NCI-H345 (cell line): Measurements from ENCODE around the gene CHD1.
A peak's percentile ranks its signal among the peaks of the same experiment; 100 is the strongest.

Experiments used
- DNase-seq: peaks from one replicate; lab custom pipeline; 2025; lab: John Stamatoyannopoulos, UW

Gene CHD1

GRCh38 chr5:98899456-98899855 lies 29.4 kb downstream of the CHD1 start:
- no peak for DNase-seq

GRCh38 chr5:98898743-98899142 lies 30.1 kb downstream of the CHD1 start:
- DNase-seq, result no peak

DNA sequence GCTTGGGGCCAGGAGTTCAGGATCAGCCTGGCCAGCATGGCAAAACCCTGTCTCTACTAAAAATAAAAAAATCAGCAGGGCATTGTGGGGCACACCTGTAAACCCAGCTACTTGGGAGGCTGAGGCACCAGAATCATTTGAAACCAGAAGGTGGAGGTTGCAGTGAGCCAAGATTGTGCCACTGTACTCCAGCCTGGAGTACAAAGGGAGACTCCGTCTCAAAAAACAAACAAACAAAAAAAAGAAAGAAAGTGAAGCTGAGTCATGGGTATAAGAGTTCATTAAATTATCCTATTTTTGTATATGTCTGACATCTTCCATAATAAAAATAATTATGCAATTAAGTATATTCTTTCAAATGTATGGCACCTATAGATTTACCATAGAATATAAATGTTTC lies 37.2 kb downstream of the CHD1 start:
- DNase-seq, result no peak

DNA sequence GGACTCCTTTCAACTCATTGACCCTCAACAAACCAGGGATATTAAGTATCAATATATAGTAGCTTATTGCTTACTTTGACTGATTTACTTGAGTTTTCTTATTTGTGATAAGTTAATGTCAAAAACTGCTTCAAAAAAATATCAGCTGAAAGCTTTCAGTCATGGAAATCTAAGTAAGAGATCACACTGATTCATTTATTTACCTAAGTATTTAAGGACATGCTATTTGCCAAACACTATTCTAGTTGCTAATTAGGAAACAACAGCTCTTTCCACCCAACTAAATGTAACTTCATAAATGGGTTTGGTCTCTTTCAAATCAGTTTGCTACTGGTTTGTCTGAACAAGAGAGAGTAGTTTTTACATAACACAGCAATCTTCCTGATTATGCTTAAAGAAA lies 48.2 kb downstream of the CHD1 start:
- DNase-seq, result no peak

GRCh38 chr5:98880151-98880550 lies 48.7 kb downstream of the CHD1 start:
- no peak for DNase-seq

GRCh38 chr5:98877600-98877999 lies 51.2 kb downstream of the CHD1 start:
- no peak for DNase-seq

- no peak for DNase-seq
Measured at GRCh38 chr5:98872674-98873073, 56.1 kb downstream of the CHD1 start.

DNA sequence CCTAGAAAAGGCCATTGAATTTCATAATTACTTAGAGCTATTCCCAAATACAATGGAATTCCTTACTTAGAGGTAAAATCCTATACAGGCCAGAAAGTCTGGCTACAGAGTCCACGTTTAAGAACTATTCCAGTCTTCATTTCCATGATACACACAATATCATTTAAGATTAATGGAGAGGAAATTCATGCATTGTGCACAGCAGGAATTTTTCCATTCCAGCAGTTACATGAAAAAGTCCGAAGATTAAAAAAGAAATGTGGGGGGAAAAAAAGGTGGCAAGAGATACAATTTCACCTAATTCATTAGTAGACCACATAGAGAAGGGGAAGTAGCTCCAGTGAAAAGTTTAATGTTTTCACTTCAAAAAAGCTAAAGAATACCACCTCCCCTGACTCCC lies 63.1 kb downstream of the CHD1 start:
- DNase-seq, result no peak

DNA sequence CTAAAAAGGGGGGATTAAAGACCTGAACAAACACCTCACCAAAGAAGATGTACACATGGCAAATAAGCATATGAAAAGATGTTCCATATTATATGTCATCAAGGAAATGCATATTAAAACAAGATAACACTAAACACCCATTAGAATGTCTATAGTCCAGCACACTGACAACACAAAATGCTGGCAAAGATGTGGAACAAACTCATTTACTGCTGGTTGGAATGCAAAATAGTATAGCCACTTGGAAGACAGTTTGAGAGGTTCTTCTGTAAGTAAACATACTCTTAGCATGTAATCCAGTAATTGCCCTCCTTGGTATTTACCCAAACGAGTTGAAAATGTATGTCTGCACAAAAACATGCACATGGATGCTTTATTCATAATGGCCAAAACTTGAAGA lies 81.8 kb downstream of the CHD1 start:
- no peak for DNase-seq

GRCh38 chr5:98846520-98846919 lies 82.3 kb downstream of the CHD1 start:
- no peak for DNase-seq

DNA sequence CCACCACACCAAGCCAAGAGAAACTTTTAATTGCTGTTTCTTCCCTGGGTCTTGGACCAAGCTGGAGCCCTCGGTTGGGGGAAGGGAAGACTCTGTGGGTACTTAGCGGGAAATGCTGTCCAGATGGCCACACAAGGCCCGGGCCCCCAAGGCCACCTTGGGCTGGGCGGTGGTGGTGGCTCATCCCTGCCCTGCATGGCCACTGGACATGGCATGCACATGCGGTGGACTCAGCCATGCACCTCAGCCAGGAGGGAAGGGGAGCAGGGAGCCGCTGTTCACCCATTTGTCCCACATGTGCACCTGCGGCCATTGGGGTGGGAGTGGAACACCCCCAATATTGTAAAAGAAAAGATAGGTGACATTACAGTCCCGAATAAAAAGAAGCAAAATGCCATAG lies 82.9 kb downstream of the CHD1 start:
- no peak for DNase-seq

- no peak for DNase-seq
Measured at GRCh38 chr5:98844865-98845264, 83.9 kb downstream of the CHD1 start.

DNA sequence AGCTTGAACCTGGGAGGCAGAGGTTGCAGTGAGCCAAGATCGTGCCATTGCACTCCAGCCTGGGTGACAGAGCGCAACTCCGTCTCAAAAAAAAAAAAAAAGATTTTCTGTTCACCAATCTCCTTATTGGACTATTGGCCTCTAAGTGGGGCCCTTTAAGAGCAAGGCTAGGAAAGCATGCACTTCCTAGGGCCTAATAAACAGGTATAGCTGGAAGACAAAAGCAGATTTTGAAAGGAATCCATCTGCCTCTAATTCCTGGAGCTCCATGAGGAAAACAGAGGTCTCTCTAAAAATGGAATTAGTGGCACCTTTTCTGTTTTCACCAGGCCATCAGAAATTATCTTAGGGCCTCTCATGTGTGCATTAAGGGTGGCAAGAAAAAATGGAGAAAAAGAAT lies 85.3 kb downstream of the CHD1 start:
- no peak for DNase-seq

GRCh38 chr5:98840946-98841345 lies 87.9 kb downstream of the CHD1 start:
- no peak for DNase-seq

- DNase-seq, result no peak
Measured at GRCh38 chr5:98839469-98840383, 89.1 kb downstream of the CHD1 start.

- no peak for DNase-seq
Measured at GRCh38 chr5:98836175-98836574, 92.6 kb downstream of the CHD1 start.

DNA sequence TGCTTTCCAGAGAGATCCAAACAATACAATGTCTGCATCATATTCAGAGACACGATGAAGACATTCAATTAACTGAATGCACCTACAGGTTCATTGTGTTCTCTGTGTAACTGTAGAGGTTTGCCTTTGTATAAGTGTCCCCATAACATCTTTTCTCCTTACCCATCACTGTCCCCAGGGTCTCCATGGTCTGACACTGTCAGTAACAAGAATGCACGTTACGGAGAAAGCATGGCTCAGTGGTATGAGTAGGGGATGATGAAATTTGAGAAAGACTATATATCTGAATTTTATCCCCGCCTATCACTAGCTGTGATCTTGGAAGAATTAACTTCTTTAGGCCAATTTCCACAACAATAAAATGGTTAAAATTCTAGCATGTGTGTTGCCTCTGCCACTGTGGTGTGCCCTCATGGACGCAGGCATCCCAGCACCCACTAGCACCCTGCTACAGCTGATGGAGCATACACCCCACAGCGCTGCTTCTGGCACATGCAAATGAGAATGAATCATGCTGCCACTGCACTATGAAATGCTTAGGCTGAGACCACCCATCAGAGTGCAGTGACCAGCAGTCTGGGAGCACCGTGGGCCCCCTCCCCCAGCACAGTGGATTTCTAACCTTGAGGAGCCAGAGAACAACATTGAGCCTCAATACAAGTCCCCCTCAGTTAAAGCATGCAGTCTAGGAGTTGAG lies 101.1 kb downstream of the CHD1 start:
- no peak for DNase-seq

DNA sequence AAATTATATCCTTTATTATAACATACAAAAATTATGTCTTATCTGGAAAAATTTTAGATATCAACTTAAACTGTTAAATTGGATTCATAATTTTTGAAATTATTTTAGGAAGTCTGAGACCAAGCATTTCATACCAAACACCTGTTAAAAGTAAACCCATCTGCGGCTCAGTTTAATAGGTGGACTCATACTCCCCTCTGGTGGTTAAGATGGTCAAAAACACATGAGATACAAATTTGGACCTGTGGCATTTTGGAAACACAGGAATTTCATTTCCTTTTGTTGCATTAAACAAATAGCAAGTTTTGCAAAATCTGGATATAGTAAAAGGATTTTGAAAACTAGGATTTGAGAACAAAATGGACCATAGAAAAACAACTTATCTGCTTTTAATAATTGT lies 101.6 kb downstream of the CHD1 start:
- DNase-seq, result peak; percentile 40

DNA sequence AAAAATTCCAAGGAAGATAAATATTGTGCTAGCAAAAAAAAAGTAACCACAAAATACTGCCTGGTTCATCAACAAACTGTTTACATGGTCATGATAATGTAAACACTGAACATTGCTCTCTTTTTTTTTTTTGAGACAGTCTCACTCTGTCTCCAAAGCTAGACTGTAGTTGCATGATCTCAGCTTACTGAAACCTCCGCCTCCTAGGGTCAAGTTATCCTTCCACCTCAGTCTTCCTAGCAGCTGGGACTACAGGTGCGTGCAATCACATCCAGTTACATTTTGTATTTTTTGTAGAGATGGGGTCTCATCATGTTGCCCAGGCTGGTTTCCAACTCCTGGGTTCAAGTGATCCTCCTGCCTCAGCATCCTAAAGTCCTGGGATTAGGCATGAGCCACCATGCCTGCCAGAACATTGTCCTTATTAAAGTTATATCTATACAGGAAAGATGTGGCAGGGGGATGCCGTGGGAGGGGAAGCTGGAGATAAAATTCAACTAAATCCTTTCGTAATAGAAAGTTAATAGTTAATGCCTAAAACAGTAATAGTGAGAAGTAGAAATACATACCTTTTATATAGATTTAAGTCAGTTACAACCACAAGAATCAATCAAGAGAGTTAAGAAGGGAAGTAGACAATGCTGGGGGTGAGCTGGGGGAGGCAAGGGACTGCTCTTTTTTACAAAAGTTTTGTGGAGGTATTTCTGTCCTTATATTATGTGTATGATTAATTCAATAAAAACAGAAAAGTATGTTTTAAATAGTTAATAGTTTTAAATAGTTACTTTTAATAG lies 103.0 kb downstream of the CHD1 start:
- no peak for DNase-seq

DNA sequence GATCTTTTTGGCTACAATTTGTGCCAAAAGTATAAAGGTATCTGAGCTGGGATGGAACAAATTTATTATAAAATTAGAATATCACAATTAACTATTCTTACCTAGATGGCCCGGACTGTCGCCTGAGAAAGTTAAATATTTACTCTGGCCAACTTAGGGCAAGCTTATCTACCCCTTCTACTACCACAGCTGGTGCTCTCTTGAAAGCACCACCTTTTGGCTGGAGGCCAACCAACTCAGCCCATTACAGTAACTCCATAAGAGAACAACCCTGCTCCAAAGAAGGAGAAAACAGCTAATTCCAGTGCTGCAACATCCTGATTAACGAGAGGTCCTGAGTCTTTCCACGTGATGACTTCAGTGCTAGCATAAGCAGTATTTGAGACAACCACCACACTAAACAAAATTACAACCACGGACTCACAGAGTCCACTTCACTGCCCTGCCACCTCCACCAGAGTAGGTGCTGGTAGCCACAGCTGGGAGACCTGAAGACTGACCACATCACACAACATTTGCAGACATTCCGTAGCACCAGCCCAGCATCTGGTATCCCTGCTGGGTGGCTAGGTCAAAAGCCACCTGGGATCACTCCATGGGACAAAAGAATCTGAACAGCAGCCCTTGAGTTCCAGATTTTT lies 112.1 kb downstream of the CHD1 start:
- DNase-seq, result peak; percentile 44

DNA sequence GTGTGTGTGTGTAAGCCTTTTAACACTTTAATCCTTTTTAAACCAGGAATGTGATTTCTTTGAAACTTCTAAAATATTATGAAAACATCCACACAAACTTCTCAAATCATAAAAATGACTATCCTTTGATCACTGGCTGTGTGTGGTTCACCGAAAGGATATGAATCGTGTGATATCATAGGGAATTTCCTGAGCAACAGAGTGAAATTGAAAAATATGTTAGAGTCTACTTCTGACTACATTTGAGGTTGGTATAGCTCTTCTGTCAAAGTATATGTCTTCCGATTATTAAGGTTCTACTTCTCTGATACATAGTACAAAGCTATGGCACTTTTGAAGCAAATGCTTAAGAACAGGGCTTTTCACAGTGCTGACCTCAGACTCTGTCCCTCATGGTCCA lies 115.1 kb downstream of the CHD1 start:
- DNase-seq, result no peak

DNA sequence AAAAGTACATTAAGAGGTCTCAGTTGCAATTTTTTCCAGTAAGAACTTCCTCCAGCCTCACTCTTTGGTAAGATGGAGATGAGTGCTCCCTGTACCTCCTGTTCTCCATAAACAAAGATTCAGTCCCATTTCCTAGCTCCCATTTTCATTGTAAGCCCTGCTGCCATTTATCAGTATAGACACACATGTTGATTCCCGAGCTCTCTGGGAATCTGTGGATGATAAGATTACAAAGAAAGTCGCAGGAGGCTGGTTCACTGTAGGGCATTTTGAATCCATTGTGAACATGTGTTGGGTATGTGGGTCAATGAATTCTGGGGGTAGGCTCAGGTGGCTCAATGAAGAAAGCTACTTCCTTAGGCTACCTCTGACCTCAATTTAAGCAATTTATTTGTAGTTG lies 118.6 kb downstream of the CHD1 start:
- no peak for DNase-seq
